Measurements from ENCODE around the gene C10orf67.

DNA sequence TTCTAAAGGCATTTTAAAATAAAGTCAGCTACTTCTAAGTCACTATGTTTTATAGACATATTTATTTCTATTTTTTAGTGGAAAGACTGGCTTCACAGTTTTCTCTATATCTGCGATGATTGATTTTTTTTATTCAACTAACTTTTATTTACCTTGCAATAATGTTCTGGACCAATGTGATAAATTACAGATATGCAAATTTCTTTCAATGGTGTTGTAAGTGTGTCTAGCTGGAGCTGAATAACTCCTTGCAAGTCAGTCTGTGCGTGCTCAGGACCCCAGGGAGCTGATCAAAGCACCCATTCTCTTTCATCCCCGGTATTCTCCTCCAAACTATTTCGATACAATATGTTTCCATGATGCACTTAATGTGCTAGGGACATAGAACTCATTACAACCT lies 142.8 kb downstream of the C10orf67 start:
- TF ChIP-seq GATA2 (IDR thresholded peaks at IDR 0.05; ENCODE audit: low read depth, low read length) (no peak), GATA3 (IDR thresholded peaks at IDR 0.05; ENCODE audit: low read depth, low read length) (no peak)
